HCT116 (cell line): ENCODE measurements around the gene SLMAP. TPM values are rescaled to one million over a fixed set of nuclear protein-coding genes. Genes with fewer than 3 reads are reported as not detected.

Source experiments
- ATAC-seq: fragments of 200-7000 bp; cut with Tn5 transposase; 2 replicates; pipeline ENCODE4 v1.9.1; 2020; ENCODE audit warnings: mild to moderate bottlenecking, moderate library complexity
- BruUV-seq: library from RNA; stranded (reverse); fragments of 400-500 nt; replicated peaks from 2 replicates; lab custom pipeline; 2021; lab: Mats Ljungman, UMichigan
- CTCF ChIA-PET: fragments of 300-600 bp; sonication (Branson Sonifier 250); formaldehyde crosslinking; loops from one replicate; lab custom pipeline; 2021; ENCODE audit warnings: antibody characterized with exemption; lab: Charles Lee
- POLR2A ChIA-PET: fragments of 300-600, 350-600 bp; sonication (Branson Sonifier 250); formaldehyde crosslinking; loops from one replicate; lab custom pipeline; 2021; ENCODE audit warnings: antibody characterized with exemption; lab: Charles Lee
- RAD21 ChIA-PET, 2 experiments: fragments of 300-600 bp; sonication (Branson Sonifier 250); formaldehyde crosslinking; loops; one replicate each; lab custom pipeline; 2023; ENCODE audit warnings: low total read pairs in 2 of 2; ENCODE audit not compliant: uncharacterized antibody in 2 of 2, unreplicated experiment in 2 of 2, low non-redundant PET in 1 of 2; lab: Charles Lee
- DNase-seq: peaks from one replicate; pipeline ENCODE4 v3.0.0-alpha.2; 2010; ENCODE audit warnings: low read depth, low spot score
- H2AFZ ChIP-seq: fragments of 200-600 bp; shearing (Covaris generic), sonication (generic); 2 replicates; pipeline ENCODE4 v1.6.1; 2017; ENCODE audit warnings: low read depth, mixed run types, mixed read lengths, antibody characterized with exemption, low read length; ENCODE audit not compliant: poor library complexity, severe bottlenecking
- H3K27ac ChIP-seq: 2 replicates; pipeline ENCODE4 v1.5.1; 2012; ENCODE audit warnings: low read depth, low read length
- H3K27me3 ChIP-seq: fragments of 200-600 bp; sonication (generic); 2 replicates; pipeline ENCODE4 v1.6.1; 2016; ENCODE audit warnings: mixed run types, low read length, mixed read lengths; ENCODE audit not compliant: insufficient read depth
- H3K36me3 ChIP-seq, 2 experiments: fragments of 200-500 bp in 1 of 2; fragments of 200-600 bp in 1 of 2; sonication (Bioruptor generic) in 1 of 2; sonication (generic) in 1 of 2; 2 replicates each; pipeline versions ENCODE4 v1.5.1 to v1.6.1; 2014 to 2016; ENCODE audit warnings: low read length in 2 of 2, inconsistent platforms in 1 of 2, mixed read lengths in 1 of 2, mixed run types in 1 of 2; ENCODE audit not compliant: insufficient read depth in 2 of 2, control insufficient read depth in 1 of 2
- H3K4me1 ChIP-seq, 2 experiments: fragments of 200-600 bp in 1 of 2; sonication (generic) in 1 of 2; 2 replicates each; pipeline versions ENCODE4 v1.5.1 to v1.6.1; 2012 to 2017; ENCODE audit warnings: low read length in 2 of 2, inconsistent platforms in 1 of 2, mild to moderate bottlenecking in 1 of 2, mixed read lengths in 1 of 2, mixed run types in 1 of 2, moderate library complexity in 1 of 2; ENCODE audit not compliant: insufficient read depth in 2 of 2, control insufficient read depth in 1 of 2
- H3K4me2 ChIP-seq: fragments of 200-600 bp; sonication (generic); 2 replicates; pipeline ENCODE4 v1.6.1; 2017; ENCODE audit warnings: mixed run types, low read length, mixed read lengths
- H3K4me3 ChIP-seq, 2 experiments: fragments of 200-600 bp in 1 of 2; sonication (generic) in 1 of 2; replicated peaks in 1 of 2; 2 replicates each; pipeline ENCODE4 v1.5.1; 2011 to 2016; ENCODE audit warnings: low read length in 2 of 2, control low read depth in 1 of 2, low read depth in 1 of 2, mild to moderate bottlenecking in 1 of 2, mixed read lengths in 1 of 2, mixed run types in 1 of 2
- H3K79me2 ChIP-seq: fragments of 200-600 bp; sonication (generic); 2 replicates; pipeline ENCODE4 v1.6.1; 2017; ENCODE audit warnings: mild to moderate bottlenecking, mixed run types, low read length, moderate library complexity, mixed read lengths; ENCODE audit not compliant: insufficient read depth
- H3K9ac ChIP-seq: fragments of 200-600 bp; sonication (generic); 2 replicates; pipeline ENCODE4 v1.6.1; 2016; ENCODE audit warnings: low read length, mixed read lengths
- H3K9me2 ChIP-seq: fragments of 200-600 bp; sonication (generic), shearing (Covaris generic); 2 replicates; pipeline ENCODE4 v1.6.1; 2017; ENCODE audit warnings: mixed run types, mild to moderate bottlenecking, moderate library complexity; ENCODE audit not compliant: insufficient read depth
- H3K9me3 ChIP-seq, 2 experiments: fragments of 200-500 bp in 1 of 2; fragments of 200-600 bp in 1 of 2; sonication (Bioruptor generic) in 1 of 2; sonication (generic) in 1 of 2; 2 replicates each; pipeline ENCODE4 v1.6.1; 2014 to 2017; ENCODE audit warnings: low read length in 2 of 2, mixed read lengths in 2 of 2, inconsistent platforms in 1 of 2, low read depth in 1 of 2, mild to moderate bottlenecking in 1 of 2, mixed run types in 1 of 2, moderate library complexity in 1 of 2; ENCODE audit not compliant: control insufficient read depth in 1 of 2, insufficient read depth in 1 of 2
- H4K20me1 ChIP-seq: fragments of 200-600 bp; sonication (generic), shearing (Covaris generic); 2 replicates; pipeline ENCODE4 v1.6.1; 2017; ENCODE audit warnings: mixed run types, mild to moderate bottlenecking, moderate library complexity; ENCODE audit not compliant: insufficient read depth
- CBX3 ChIP-seq: IDR thresholded peaks from 2 replicates; pipeline ENCODE4 v1.6.1; 2012; ENCODE audit warnings: low read depth
- ELF1 ChIP-seq: IDR thresholded peaks from 2 replicates; pipeline ENCODE4 v1.6.1; 2012; ENCODE audit warnings: low read depth, borderline replicate concordance
- EZH2 ChIP-seq: fragments of 200-600 bp; sonication (generic); IDR thresholded peaks from 2 replicates; pipeline ENCODE4 v1.6.1; 2017; ENCODE audit warnings: antibody characterized with exemption, mixed run types
- POLR2AphosphoS5 ChIP-seq: IDR thresholded peaks from 2 replicates; pipeline ENCODE4 v1.6.1; 2011; ENCODE audit warnings: mild to moderate bottlenecking, low read depth, low read length, moderate library complexity
- SIN3A ChIP-seq: IDR thresholded peaks from 2 replicates; pipeline ENCODE4 v1.6.1; 2012; ENCODE audit warnings: low read depth
- SP1 ChIP-seq: IDR thresholded peaks from 2 replicates; pipeline ENCODE4 v1.6.1; 2012; ENCODE audit warnings: low read depth
- SRF ChIP-seq: IDR thresholded peaks from 2 replicates; pipeline ENCODE4 v1.6.1; 2012; ENCODE audit warnings: low read depth
- TCF7L2 ChIP-seq: IDR thresholded peaks from 2 replicates; pipeline ENCODE4 v1.7.0; 2011; ENCODE audit warnings: borderline replicate concordance, inconsistent platforms; ENCODE audit not compliant: insufficient read depth, insufficient read length; ENCODE audit errors: extremely low read depth
- ZNF274 ChIP-seq: fragments of 200-500 bp; sonication (Bioruptor generic); IDR thresholded peaks from 2 replicates; pipeline ENCODE4 v1.6.1; 2014; ENCODE audit warnings: mild to moderate bottlenecking, low read depth, low read length, inconsistent platforms
- intact Hi-C: fragments of 100-400 bp; cut with micrococcal nuclease; formaldehyde crosslinking; loops from 2 replicates; pipeline ENCODE4 v1.10.0; 2022
- total RNA-seq: library from RNA; stranded (reverse); gene quantifications from one replicate; pipeline ENCODE4 v1.2.1, GENCODE V29; 2021; ENCODE audit not compliant: unreplicated experiment
- TF ChIP-seq, protein P1 (sequence below): IDR thresholded peaks from 2 replicates; pipeline ENCODE4 v1.6.1; 2012
- TF ChIP-seq, protein P2 (sequence below): IDR thresholded peaks from 2 replicates; pipeline ENCODE4 v1.6.1; 2011; ENCODE audit warnings: mild to moderate bottlenecking, low read length, moderate library complexity; ENCODE audit not compliant: insufficient replicate concordance; ENCODE audit errors: extremely low read depth

The SLMAP gene
- total RNA-seq, 1 experiment from 2014 or later: 81.0 TPM

GRCh38 chr3:57851304-57851703 lies 95.2 kb downstream of the SLMAP start:
- intact Hi-C loops: loop anchor here (10.0 kb wide), 2 partner anchors 677 to 747 kb away; no protein-coding TSS in a partner anchor
- no peak overlapping the region for H3K27ac ChIP-seq
- H3K4me2 ChIP-seq: no peak overlapping the region
- POLR2A ChIA-PET: no interaction called here
- H3K79me2 ChIP-seq: no peaks in the 10 kb centered on the region
- ATAC-seq (no peak), DNase-seq (no peak)
- H3K36me3 ChIP-seq: peaks cover 0 to 3% of the 10 kb centered on the region in 2 experiments; a peak in 2 of 4 replicates
- no peaks in the 10 kb centered on the region for H3K27me3 ChIP-seq
- H3K4me1 ChIP-seq: no peaks in the 10 kb centered on the region
- H2AFZ ChIP-seq: no peak overlapping the region
- RAD21 ChIA-PET: no interaction called here
- no peak overlapping the region for H3K9ac ChIP-seq
- 0 out of 2 replicates have a peak, but pooled peaks cover 3% of the 10 kb centered on the region for H4K20me1 ChIP-seq
- no peak overlapping the region for H3K4me3 ChIP-seq
- BruUV-seq: no TSS peak
- TF ChIP-seq EZH2 (no peak), SP1 (no peak), ZNF274 (no peak), TCF7L2 (no peak), SRF (no peak), ELF1 (no peak), SIN3A (no peak), POLR2AphosphoS5 (no peak), CBX3 (no peak)
- TF ChIP-seq, protein P1, sequence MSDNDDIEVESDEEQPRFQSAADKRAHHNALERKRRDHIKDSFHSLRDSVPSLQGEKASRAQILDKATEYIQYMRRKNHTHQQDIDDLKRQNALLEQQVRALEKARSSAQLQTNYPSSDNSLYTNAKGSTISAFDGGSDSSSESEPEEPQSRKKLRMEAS: no peak
- TF ChIP-seq, protein P2, sequence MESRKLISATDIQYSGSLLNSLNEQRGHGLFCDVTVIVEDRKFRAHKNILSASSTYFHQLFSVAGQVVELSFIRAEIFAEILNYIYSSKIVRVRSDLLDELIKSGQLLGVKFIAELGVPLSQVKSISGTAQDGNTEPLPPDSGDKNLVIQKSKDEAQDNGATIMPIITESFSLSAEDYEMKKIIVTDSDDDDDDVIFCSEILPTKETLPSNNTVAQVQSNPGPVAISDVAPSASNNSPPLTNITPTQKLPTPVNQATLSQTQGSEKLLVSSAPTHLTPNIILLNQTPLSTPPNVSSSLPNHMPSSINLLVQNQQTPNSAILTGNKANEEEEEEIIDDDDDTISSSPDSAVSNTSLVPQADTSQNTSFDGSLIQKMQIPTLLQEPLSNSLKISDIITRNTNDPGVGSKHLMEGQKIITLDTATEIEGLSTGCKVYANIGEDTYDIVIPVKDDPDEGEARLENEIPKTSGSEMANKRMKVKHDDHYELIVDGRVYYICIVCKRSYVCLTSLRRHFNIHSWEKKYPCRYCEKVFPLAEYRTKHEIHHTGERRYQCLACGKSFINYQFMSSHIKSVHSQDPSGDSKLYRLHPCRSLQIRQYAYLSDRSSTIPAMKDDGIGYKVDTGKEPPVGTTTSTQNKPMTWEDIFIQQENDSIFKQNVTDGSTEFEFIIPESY: no peak
- CTCF ChIA-PET: no interaction called here
- no peaks in the 10 kb centered on the region for H3K9me2 ChIP-seq
- H3K9me3 ChIP-seq: no peaks in the 10 kb centered on the region
